NCI-H510A treated with DMSO at 0.1 percent for 48 hours (cell line): ENCODE results near the gene TOX2.

ENCODE experiments used
- DNase-seq: peaks from one replicate; lab custom pipeline; 2025; lab: John Stamatoyannopoulos, UW

Gene TOX2

GRCh38 chr20:43977962-43978361 is 63.3 kb downstream of the TOX2 start:
- no peak for DNase-seq

- no peak for DNase-seq
Observed at GRCh38 chr20:43979576-43980105, 65.0 kb downstream of the TOX2 start.

DNA sequence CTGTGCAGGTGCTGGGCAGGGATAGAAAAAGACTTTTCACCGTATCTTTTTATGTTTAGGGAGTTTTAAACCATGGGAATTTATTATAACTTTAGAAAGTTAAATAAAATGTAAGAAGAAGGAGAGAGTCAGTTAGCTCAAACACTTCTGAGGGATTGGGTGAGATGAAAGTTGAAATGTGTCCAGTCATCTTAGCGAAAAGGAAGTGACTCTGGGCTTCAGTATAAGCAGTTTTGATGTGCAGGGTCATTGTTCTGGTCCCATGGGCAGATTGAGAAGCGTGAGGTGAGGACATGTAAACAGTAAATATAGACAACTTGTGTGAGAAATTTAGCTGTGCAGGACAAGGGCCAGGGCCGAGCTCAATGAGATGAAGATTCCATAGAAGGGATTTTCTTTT is 66.9 kb downstream of the TOX2 start:
- no peak for DNase-seq

DNA sequence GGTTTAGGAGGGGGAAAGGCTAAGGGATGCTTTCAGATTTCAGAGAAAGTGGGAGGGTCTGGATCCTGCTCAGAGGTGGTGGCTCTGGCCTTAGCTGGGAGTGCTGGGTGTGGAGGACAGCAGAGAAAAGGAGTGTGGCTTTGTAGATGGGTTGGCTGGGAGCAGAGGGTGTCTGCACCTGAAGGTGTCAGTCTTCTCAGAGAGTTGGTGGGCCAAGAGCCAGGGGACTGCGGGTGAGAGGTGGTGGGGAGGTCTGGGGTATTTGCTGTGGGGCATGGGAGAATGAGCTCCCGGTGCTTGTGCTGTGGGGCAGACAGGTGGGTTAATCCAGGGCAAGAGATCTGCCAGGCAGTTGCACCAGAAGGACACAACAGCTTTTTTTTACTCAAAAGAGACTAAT is 67.4 kb downstream of the TOX2 start:
- DNase-seq, result no peak

DNA sequence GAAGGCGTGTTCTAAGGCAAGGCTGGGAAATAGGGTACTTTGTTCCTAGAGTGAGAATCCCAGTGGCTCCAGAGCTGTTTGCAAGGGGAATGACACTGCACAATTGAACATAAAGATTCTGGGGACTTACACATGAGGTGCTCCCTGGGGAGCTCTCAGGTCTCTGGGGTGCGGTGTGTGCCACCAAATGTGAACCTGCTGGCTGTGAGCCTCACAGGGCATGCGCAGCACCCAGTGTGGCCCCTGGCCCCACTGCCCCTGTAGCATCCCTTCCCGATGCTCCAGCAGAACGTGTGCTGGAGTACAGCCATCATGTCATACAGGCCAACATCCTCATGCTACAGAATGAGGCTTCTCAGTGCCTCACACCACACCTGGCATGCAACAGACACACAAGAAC is 68.2 kb downstream of the TOX2 start:
- DNase-seq, result no peak

- no peak for DNase-seq
Observed at GRCh38 chr20:43983359-43983758, 68.7 kb downstream of the TOX2 start.

- no peak for DNase-seq
Observed at GRCh38 chr20:43983904-43984361, 69.3 kb downstream of the TOX2 start.

- DNase-seq, result no peak
Observed at GRCh38 chr20:43984587-43984986, 69.9 kb downstream of the TOX2 start.

GRCh38 chr20:43985121-43985520 is 70.5 kb downstream of the TOX2 start:
- DNase-seq, result no peak

DNA sequence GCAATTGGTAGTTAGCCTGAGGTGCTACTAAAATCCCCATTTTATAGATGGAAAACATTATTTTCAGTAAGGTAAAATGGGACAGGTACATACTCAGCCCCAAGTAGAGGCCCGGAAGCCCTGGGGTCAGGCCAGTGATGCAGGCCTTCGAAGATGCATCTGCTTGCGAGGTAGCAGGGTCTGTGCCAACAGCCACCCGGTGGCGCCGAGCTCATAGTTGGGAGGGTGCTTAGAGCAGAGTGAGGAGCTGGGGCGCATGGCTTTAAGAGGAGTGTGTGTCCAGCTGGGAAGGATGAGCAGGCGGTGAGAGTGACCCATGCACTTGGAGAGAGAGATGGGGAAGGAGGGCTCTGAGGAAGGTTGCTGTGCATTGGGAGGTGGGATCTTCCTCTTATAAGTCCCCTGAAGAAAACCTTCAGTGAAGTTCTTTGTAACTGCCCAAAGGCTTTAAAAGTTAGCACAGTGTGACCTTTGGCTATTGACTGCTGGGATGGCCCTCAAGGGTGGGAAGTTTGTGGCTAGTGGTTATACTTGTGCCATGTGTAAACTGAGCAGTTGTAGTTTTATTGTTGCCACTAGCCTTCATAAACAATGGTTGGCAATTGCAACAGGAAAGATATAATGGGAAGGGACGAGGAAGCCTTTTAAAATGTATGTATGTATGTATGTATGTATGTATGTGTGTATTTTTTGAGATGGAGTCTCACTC is 71.1 kb downstream of the TOX2 start:
- DNase-seq, result no peak

DNA sequence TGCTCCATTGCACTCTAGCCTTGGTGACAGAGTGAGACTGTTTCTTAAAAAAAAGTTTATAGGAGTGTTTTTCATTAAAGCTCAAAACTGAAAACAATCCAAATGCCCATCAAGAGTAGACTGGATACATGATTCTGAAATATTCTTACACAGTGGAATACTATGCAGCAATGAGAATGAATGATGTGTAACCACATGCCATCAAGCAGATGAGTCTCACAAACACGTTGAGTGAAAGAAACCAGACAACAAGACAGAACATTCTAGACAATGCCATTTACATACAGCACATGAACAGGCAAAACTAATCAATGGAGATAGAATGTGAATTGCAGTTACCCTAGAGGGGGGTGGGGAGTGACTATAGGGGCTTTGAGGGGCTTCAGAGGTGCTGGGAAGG is 72.4 kb downstream of the TOX2 start:
- DNase-seq, result no peak

DNA sequence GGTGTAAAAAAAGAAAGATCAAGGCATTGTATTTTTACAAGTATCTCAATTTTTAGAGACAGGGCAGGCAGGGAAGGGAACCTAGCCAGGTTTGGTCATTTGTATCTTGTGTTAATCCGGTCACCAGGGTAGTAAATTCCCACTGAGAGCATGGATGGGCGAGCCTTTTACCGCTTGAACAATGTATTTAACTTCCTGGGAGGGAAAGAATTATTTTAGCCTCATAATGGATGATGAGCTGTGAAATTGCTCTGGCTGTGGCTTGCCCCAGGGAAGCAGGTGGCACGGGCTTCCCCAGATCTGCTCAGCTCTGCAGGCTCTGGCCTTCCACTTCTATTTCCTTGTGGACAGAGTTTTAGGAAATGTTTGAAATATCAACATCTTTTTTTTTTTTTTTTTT is 72.9 kb downstream of the TOX2 start:
- DNase-seq, result no peak

DNA sequence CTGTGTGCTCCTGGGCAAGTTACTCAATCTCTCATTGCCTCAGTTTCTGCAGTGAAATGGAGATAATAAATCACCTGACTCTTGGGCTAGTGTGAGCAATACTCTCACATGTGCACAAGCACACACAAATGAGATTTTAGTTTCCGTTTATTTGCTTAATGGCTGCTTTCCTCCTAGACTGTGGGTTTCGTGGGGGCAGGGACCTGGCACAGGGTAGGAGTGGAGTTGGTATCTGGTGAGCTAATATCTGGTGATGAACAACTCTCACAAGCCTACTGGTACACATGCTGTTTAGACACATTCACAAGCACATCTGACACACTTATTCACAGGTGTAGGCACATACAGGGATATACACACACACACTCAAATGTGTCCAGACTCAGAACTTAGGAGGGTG is 73.8 kb downstream of the TOX2 start:
- DNase-seq, result no peak

- no peak for DNase-seq
Observed at GRCh38 chr20:43988867-43989266, 74.2 kb downstream of the TOX2 start.

DNA sequence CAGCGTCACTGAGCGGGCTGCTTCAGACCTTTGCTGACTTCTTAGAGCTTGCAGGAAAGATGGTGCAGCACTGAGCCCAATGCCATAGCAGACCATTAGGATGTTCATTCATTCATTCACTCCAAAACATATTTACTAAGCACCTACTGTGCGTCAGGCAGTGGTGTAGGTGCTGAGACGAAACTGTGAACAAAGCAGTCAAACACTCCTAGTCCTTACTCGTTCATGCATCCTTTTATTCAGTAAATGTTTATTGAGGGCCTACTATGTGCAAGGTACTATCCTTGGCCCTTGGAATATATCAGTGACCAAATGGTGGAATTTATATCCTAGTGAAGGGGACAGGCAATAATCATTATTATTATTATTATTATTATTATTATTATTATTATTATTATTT is 76.6 kb downstream of the TOX2 start:
- no peak for DNase-seq

DNA sequence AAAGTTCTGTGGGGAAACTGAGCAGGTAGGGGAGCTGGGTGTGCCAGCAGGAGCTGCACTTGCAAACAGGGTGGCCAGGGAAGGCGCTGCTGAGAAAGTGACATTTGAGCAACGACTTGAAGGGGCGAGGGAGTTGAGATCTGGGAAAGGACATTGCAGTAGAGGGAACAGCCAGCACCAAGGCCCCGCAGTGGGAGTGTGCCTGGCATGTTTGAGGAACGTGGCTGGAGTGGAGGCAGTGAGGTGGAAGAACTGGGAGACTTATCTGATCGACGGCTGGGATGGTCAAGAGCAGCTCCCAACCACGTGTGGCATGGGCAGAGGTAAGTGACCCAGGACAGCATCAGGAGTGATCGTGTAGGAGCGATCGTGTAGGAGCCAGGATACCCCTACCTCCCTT is 77.3 kb downstream of the TOX2 start:
- no peak for DNase-seq

DNA sequence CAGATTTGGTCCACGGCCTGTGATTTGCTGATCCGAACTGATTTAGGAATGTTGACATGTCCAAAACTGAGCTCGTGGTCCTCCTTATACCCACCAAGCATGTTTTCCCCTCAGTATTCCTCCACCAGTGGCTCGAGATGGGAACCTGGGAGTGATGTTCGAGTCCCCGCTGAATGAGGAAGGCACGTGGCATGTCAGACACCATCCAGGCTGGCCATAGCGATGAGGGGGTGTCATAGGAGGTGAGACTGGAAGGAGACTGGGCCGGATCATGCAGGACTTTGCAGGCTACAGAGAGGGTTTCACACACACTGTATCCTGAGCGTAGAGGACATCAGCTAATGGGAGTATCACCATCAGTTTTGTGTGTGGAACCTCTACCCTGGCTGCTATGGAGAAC is 78.2 kb downstream of the TOX2 start:
- no peak for DNase-seq

DNA sequence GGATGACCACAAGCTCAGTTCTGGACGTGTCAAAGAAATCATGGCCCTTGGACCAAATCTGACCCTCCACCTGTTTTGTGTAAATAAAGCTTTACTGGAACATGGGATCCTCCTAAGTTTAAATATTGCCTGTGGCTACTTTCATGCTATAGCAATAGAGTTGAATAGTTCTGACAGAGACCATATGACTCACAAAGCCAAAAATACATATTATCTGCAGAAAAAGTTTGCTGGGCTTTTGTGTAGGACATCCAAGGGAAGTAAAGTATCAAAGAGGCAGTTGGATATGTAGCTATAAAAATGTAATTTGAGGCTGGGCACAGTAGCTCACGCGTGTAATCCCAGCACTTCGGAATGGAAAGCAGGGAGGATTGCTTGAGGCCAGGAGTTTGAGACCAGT is 78.9 kb downstream of the TOX2 start:
- DNase-seq, result no peak

DNA sequence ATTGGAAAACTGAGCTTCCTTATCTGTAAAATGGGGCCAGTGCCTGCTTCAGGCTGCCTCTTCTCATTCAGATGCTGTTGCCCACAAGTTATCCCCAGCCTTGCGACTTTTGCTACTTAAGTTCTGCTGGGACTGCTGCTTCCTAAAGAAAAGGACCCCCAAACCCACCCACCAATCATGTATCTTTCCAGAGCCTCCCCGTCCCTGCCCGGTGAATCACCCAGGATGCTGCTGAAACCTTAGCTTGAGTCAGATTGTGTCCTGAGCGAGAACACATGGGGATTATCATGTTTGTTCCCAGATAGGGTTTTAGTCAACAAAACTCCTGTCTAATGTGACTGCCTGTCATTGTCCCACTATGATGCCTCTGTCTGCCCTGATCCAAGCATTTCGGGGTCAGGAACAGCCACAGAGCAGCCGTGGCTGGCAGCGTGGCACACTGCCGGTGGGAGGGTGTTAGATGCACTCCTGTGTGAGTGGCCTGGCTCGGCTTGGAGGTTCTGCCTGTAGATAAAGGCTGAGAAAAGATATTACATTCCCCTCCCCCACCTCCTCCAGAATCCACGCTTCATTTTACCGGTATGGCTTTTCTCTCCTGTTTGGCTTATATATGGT is 79.9 kb downstream of the TOX2 start:
- DNase-seq, result no peak

- no peak for DNase-seq
Observed at GRCh38 chr20:43995645-43996044, 81.0 kb downstream of the TOX2 start.

DNA sequence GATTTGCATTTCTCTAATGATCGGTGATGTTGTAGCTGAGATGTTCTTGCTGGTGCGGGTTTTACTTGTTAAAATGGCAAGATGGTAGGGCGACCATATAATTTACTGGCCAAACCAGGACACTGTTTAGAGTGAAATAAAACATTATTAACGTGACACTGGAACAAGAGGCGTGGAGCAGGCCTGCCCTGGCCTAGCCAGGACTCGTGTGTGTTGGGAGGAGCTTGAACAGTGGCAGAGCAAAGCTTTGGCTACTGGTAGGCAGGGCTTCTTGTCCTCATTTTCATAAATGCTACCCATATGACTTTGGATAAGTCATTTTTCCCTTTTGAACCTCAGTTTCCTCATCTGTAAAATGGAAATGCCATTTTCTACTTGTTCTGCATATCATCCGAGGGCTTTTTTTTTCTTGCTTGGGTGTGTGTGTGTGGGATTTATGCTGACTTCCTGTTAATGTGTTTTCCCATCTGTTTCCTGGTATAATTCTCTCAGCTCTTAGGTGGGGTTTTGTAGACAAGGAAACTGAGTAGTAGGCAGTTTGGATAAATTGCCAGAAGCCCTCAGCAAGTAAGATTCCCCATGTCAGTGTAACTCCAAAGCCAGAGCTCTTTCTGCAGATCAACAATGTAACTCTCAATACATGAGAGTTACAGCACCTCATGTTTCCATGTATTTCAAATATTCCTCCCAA is 81.7 kb downstream of the TOX2 start:
- DNase-seq, result no peak

GRCh38 chr20:43999848-44000247 is 85.2 kb downstream of the TOX2 start:
- no peak for DNase-seq
